ENCODE data around the gene SELENOP. TPM values are rescaled to one million over a fixed set of nuclear protein-coding genes. Genes with fewer than 3 reads are reported as not detected.

The SELENOP gene
- total and polyA plus RNA-seq, 2 of the 8 experiments (the other 6 are each of a cell fraction or from before 2014, with no cell fraction given) = 5.5 to 19.4 TPM

- no peak overlapping the region for H2BK20ac ChIP-seq (ENCODE audit: low read length)
- FAIRE-seq = no peak
- no peaks in the 10 kb centered on the region for H4K20me1 ChIP-seq (replicated peaks in 1 of 2; ENCODE audit: control insufficient read depth in 1 of 2, insufficient read depth in 2 of 2, low read length in 2 of 2)
- no peaks in the 10 kb centered on the region for H3K79me2 ChIP-seq (ENCODE audit: control insufficient read depth in 1 of 2, insufficient read depth in 2 of 2, low read length in 2 of 2)
- H3K23ac ChIP-seq (ENCODE audit: insufficient read length) = no peak overlapping the region
- no peak overlapping the region for H3K4ac ChIP-seq (replicated peaks; ENCODE audit: insufficient read length, low read depth, low read length)
- POLR2A ChIA-PET (ENCODE audit: partially characterized antibody) = no interaction called here
- H3K14ac ChIP-seq (ENCODE audit: insufficient read length) = no peak overlapping the region
- 89% methylated on average over 5 of the region's 5 CpGs; no CpG with 5 or more reads in 1 of the 2 experiments for WGBS, 2 experiments (ENCODE audit: extremely low coverage in 1 of 2, insufficient coverage in 1 of 2, insufficient read length in 1 of 2, insufficient replicate concordance in 2 of 2, low coverage in 1 of 2, low lambda C conversion rate in 2 of 2, missing lambda C conversion rate in 1 of 2)
- no peak overlapping the region for H3K4me2 ChIP-seq (ENCODE audit: insufficient read depth in 1 of 2, low read depth in 2 of 2, low read length in 2 of 2)
- no peak overlapping the region for H4K91ac ChIP-seq (replicated peaks; ENCODE audit: insufficient read length, low read length)
- no peaks in the 10 kb centered on the region; a peak in 1 of 7 replicates for H3K27me3 ChIP-seq (replicated peaks in 1 of 4; ENCODE audit: control insufficient read depth in 3 of 4, extremely low read depth in 1 of 4, insufficient read depth in 3 of 4, low read length in 3 of 4)
- no peaks in the 10 kb centered on the region for H3K4me1 ChIP-seq (replicated peaks in 1 of 4; ENCODE audit: control insufficient read depth in 3 of 4, insufficient read depth in 4 of 4, low read length in 3 of 4)
- H3K18ac ChIP-seq (ENCODE audit: extremely low read depth, low read length) = no peak overlapping the region
- H2BK15ac ChIP-seq (ENCODE audit: low read length) = no peak overlapping the region
- no peak overlapping the region for H2AK5ac ChIP-seq (ENCODE audit: low read depth, low read length)
- H4K8ac ChIP-seq (ENCODE audit: extremely low read depth, insufficient read depth, low read length) = no peak overlapping the region
- no peak overlapping the region for H3K56ac ChIP-seq (replicated peaks; ENCODE audit: insufficient read length, low read depth, low read length)
- H3K4me3 ChIP-seq (ENCODE audit: extremely low read depth in 1 of 4, insufficient read depth in 2 of 4, low read depth in 3 of 4, low read length in 4 of 4) = no peak overlapping the region
- no peaks in the 10 kb centered on the region for H3K79me1 ChIP-seq (ENCODE audit: low read depth, low read length)
- no peak overlapping the region for H2BK5ac ChIP-seq (ENCODE audit: low read depth, low read length)
- no peak overlapping the region for H4K5ac ChIP-seq (ENCODE audit: insufficient read length, low read depth, low read length)
- H3K27ac ChIP-seq (ENCODE audit: low read depth, low read length) = no peak overlapping the region
- H2BK12ac ChIP-seq (ENCODE audit: low read depth, low read length) = no peak overlapping the region
- H2BK120ac ChIP-seq (replicated peaks; ENCODE audit: low read depth, low read length) = no peak overlapping the region
- CTCF ChIA-PET (ENCODE audit: partially characterized antibody) = interaction anchor here (0.7 to 1.7 kb wide), 7 partner anchors 12 to 326 kb away, joined by 3 to 4 read pairs (median 3); no protein-coding TSS in a partner anchor
- no peak overlapping the region for H3K9ac ChIP-seq (replicated peaks in 1 of 4; ENCODE audit: extremely low read depth in 1 of 4, low read depth in 3 of 4, low read length in 3 of 4)
- no peak for DNase-seq (ENCODE audit: low read depth in 1 of 2, low spot score in 2 of 2)
- no peaks in the 10 kb centered on the region; the same call in 1 of the 2 replicates for H3K23me2 ChIP-seq (ENCODE audit: low read depth, low read length)
- no peak overlapping the region; the same call in 1 of the 2 replicates for H2AFZ ChIP-seq (ENCODE audit: low read length)
- H3K9me3 ChIP-seq (ENCODE audit: insufficient read depth in 2 of 2, low read depth in 1 of 2, low read length in 1 of 2) = peaks cover 0 to 7% of the 10 kb centered on the region in 2 experiments; a peak in 1 of 4 replicates
- H3K36me3 ChIP-seq (ENCODE audit: control insufficient read depth in 2 of 4, insufficient read depth in 4 of 4, low read length in 3 of 4) = no peaks in the 10 kb centered on the region
- TF ChIP-seq CHD1 (IDR thresholded peaks at IDR 0.05; ENCODE audit: low read depth, low read length) = no peak
- no peak for TF ChIP-seq ATF2 (IDR thresholded peaks at IDR 0.05; ENCODE audit: low read length)
- no peak for TF ChIP-seq POLR2AphosphoS5 (IDR thresholded peaks at IDR 0.05; ENCODE audit: low read depth, low read length)
- TF ChIP-seq NANOG (IDR thresholded peaks at IDR 0.05; ENCODE audit: insufficient read depth, low read depth, low read length, poor library complexity, severe bottlenecking) = no peak
- no peak for TF ChIP-seq RBBP5 (IDR thresholded peaks at IDR 0.05; ENCODE audit: borderline replicate concordance, low read depth, low read length)
- TF ChIP-seq POLR2A (IDR thresholded peaks at IDR 0.05; ENCODE audit: control extremely low read depth in 1 of 2, low read depth in 2 of 2, low read length in 2 of 2) = no peak
- TF ChIP-seq E2F6 (IDR thresholded peaks at IDR 0.05) = no peak
- TF ChIP-seq GABPA (IDR thresholded peaks at IDR 0.05; ENCODE audit: borderline replicate concordance, insufficient read depth, low read length) = no peak
- TF ChIP-seq SIX5 (IDR thresholded peaks at IDR 0.05; ENCODE audit: low read depth, low read length) = no peak
- no peak for TF ChIP-seq ZNF274 (IDR thresholded peaks at IDR 0.05; ENCODE audit: borderline replicate concordance, extremely low read depth, low read length)
- TF ChIP-seq BACH1 (IDR thresholded peaks at IDR 0.05; ENCODE audit: low read length) = no peak
Measured at GRCh38 chr5:42840842-42841567, 29.3 kb upstream of the SELENOP start.
